OCI-LY7 (cell line): Measurements from ENCODE around the gene GSK3B. TPM values are rescaled to one million over a fixed set of nuclear protein-coding genes. Genes with fewer than 3 reads are reported as not detected.

Experiments
- BruUV-seq: library from RNA; stranded (reverse); fragments of 400-500 nt; replicated peaks from 2 replicates; lab custom pipeline; 2021; lab: Mats Ljungman, UMichigan
- CTCF ChIA-PET: fragments of 300-600 bp; sonication (Branson Sonifier 250); formaldehyde crosslinking; loops from one replicate; lab custom pipeline; 2022; ENCODE audit warnings: antibody characterized with exemption; ENCODE audit not compliant: unreplicated experiment; lab: Charles Lee
- POLR2A ChIA-PET: fragments of 300-600 bp; sonication (Branson Sonifier 250); formaldehyde crosslinking; loops from one replicate; lab custom pipeline; 2022; ENCODE audit warnings: antibody characterized with exemption; lab: Charles Lee
- DNase-seq: peaks from one replicate; pipeline ENCODE4 v3.0.0-alpha.2; 2015; ENCODE audit warnings: low spot score
- H2AFZ ChIP-seq: fragments of 200-600 bp; sonication (generic), shearing (Covaris generic); 2 replicates; pipeline ENCODE4 v1.6.1; 2014; ENCODE audit warnings: mild to moderate bottlenecking, antibody characterized with exemption, low read length, moderate library complexity
- H3K27ac ChIP-seq: fragments of 200-600 bp; sonication (generic); 2 replicates; pipeline ENCODE4 v1.5.1; 2014; ENCODE audit warnings: mixed run types, low read depth, mild to moderate bottlenecking, moderate library complexity, low read length, inconsistent platforms; ENCODE audit not compliant: poor library complexity, severe bottlenecking
- H3K36me3 ChIP-seq: fragments of 200-600 bp; sonication (generic); 2 replicates; pipeline ENCODE4 v1.6.1; 2014; ENCODE audit warnings: mild to moderate bottlenecking, antibody characterized with exemption, low read length, moderate library complexity, mixed read lengths; ENCODE audit not compliant: insufficient read depth
- H3K4me1 ChIP-seq: fragments of 200-600 bp; sonication (generic); 2 replicates; pipeline ENCODE4 v1.5.1; 2014; ENCODE audit warnings: mild to moderate bottlenecking, low read length; ENCODE audit not compliant: insufficient read depth, poor library complexity, severe bottlenecking
- H3K4me2 ChIP-seq: fragments of 200-600 bp; sonication (generic); 2 replicates; pipeline ENCODE4 v1.6.1; 2014; ENCODE audit warnings: mild to moderate bottlenecking, low read length
- H3K4me3 ChIP-seq: fragments of 200-600 bp; sonication (generic); 2 replicates; pipeline ENCODE4 v1.5.1; 2014; ENCODE audit warnings: mild to moderate bottlenecking, low read depth, low read length; ENCODE audit not compliant: poor library complexity, severe bottlenecking
- H3K79me2 ChIP-seq: fragments of 200-600 bp; sonication (generic); 2 replicates; pipeline ENCODE4 v1.6.1; 2016; ENCODE audit warnings: low read depth, mild to moderate bottlenecking, low read length, moderate library complexity, mixed read lengths; ENCODE audit not compliant: insufficient read depth
- H3K9me2 ChIP-seq: fragments of 200-600 bp; sonication (generic); 2 replicates; pipeline ENCODE4 v1.6.1; 2016; ENCODE audit warnings: mild to moderate bottlenecking, low read length, mixed read lengths; ENCODE audit not compliant: insufficient read depth
- H3K9me3 ChIP-seq: fragments of 200-600 bp; sonication (generic); 2 replicates; pipeline ENCODE4 v1.6.1; 2014; ENCODE audit warnings: mild to moderate bottlenecking, mixed run types, low read length, mixed read lengths
- H4K20me1 ChIP-seq: fragments of 200-600 bp; sonication (generic); 2 replicates; pipeline ENCODE4 v1.6.1; 2014; ENCODE audit warnings: mild to moderate bottlenecking, antibody characterized with exemption, low read length, moderate library complexity, mixed read lengths; ENCODE audit not compliant: insufficient read depth
- CTCF ChIP-seq: fragments of 200-600 bp; sonication (generic); conservative IDR thresholded peaks from 2 replicates; pipeline ENCODE4 v1.5.1; 2014; ENCODE audit warnings: mild to moderate bottlenecking, antibody characterized with exemption, low read length, moderate library complexity, mixed read lengths
- EZH2phosphoT487 ChIP-seq: fragments of 200-600 bp; sonication (generic); IDR thresholded peaks from 2 replicates; pipeline ENCODE4 v1.6.1; 2018; ENCODE audit warnings: low read depth, borderline replicate concordance, mild to moderate bottlenecking, mixed run types, antibody characterized with exemption, low read length, moderate library complexity, mixed read lengths
- intact Hi-C: fragments of 100-400 bp; cut with micrococcal nuclease; formaldehyde crosslinking; loops from one replicate; pipeline ENCODE4 v1.10.0; 2022; ENCODE audit not compliant: unreplicated experiment
- total RNA-seq, 2 experiments: library from RNA; depleted of rRNA in 1 of 2; stranded (reverse); fragments of >200 nt in 1 of 2; shearing (Covaris generic) in 1 of 2; gene quantifications; 2 replicates each; pipeline ENCODE4 v1.2.3, GENCODE V29; 2014 to 2022

GSK3B gene
- total RNA-seq, 2 experiments from 2014 or later, result 26.6 to 40.9 TPM

- H2AFZ ChIP-seq, result no peak overlapping the region
- H4K20me1 ChIP-seq, result no peaks in the 10 kb centered on the region
- no peak overlapping the region for H3K4me2 ChIP-seq
- H3K79me2 ChIP-seq, result no peaks in the 10 kb centered on the region
- ChIA-PET POLR2A (interaction anchor here (0.6 kb wide), 1 partner anchor 158 kb away, joined by 5 read pairs; no protein-coding TSS in a partner anchor), CTCF (no interaction called here)
- no peak overlapping the region for H3K27ac ChIP-seq
- H3K4me3 ChIP-seq, result no peak overlapping the region
- TF ChIP-seq CTCF (no peak), EZH2phosphoT487 (no peak)
- no peaks in the 10 kb centered on the region for H3K9me2 ChIP-seq
- intact Hi-C loops, result no loop called here
- H3K9me3 ChIP-seq, result no peaks in the 10 kb centered on the region
- peaks cover 8% of the 10 kb centered on the region; the same call in 1 of the 2 replicates for H3K36me3 ChIP-seq
- no peaks in the 10 kb centered on the region for H3K4me1 ChIP-seq
- no peak for DNase-seq
- BruUV-seq, result no TSS peak
Measured at GRCh38 chr3:119924111-119925094, 169.8 kb downstream of the GSK3B start.

GRCh38 chr3:119918992-119919933, 175.0 kb downstream of the GSK3B start:
- CTCF ChIA-PET, result no interaction called here
- no TSS peak for BruUV-seq
- Histone ChIP-seq H3K27ac (no peak overlapping the region), H3K4me1 (no peaks in the 10 kb centered on the region), H3K9me3 (no peaks in the 10 kb centered on the region), H3K9me2 (no peaks in the 10 kb centered on the region), H3K36me3 (peaks cover 22% of the 10 kb centered on the region), H3K4me2 (no peak overlapping the region), H2AFZ (no peak overlapping the region), H3K79me2 (no peaks in the 10 kb centered on the region), H4K20me1 (no peaks in the 10 kb centered on the region), H3K4me3 (no peak overlapping the region)
- DNase-seq, result no peak
- intact Hi-C loops, result no loop called here
- POLR2A ChIA-PET, result interaction anchor here (0.5 to 0.7 kb wide), 3 partner anchors 9 to 22 kb away, joined by 3 to 4 read pairs (median 4); no protein-coding TSS in a partner anchor
- TF ChIP-seq EZH2phosphoT487 (no peak), CTCF (no peak)
